RWPE1 (cell line): Measurements from ENCODE around the gene DNAI1.
A peak's percentile ranks its signal among the peaks of the same experiment; 100 is the strongest.

Source experiments
- CTCF ChIA-PET: fragments of 350-600 bp; sonication (Branson Sonifier 250); formaldehyde crosslinking; extraction: SDS; loops from one replicate; lab custom pipeline; 2021; lab: Yijun Ruan, JAX
- POLR2A ChIA-PET: fragments of 400-600 bp; formaldehyde crosslinking; extraction: SDS; loops from one replicate; lab custom pipeline; 2020; ENCODE audit warnings: antibody characterized with exemption; ENCODE audit not compliant: low non-redundant PET; lab: Yijun Ruan, JAX
- DNase-seq: peaks from one replicate; pipeline ENCODE4 v3.0.0; 2012; ENCODE audit warnings: low spot score
- H3K27ac ChIP-seq: fragments of 450-650 bp; 2 replicates; pipeline ENCODE4 v1.5.1; 2017
- TF ChIP-seq, protein P1 (sequence below): fragments of 450-650 bp; conservative IDR thresholded peaks from 2 replicates; pipeline ENCODE4 v1.5.1; 2017; ENCODE audit warnings: low read depth, mild to moderate bottlenecking

Gene DNAI1

DNA sequence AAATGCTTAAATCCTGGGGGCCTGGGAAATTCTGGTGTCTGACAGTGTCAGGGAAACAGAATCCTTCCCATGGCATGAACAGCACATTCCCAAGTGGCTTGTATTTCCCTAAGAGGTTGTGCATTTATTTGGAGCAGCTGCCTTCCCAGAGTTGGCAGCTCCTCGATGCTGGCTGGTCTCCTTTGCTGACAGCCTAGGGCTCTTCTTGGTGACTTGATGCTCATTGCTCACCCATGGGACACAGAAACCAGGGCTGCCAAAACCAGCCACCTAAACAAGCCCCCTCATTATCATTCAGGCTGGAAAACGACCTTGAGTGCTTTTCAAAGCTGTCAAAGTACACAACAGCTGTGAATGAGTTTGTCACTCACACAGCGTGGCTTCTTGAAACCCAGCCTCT lies 39.9 kb downstream of the DNAI1 start:
- CTCF ChIA-PET, result interaction anchor here (0.5 to 2.1 kb wide), 2 partner anchors 67 to 95 kb away, joined by 3 to 5 read pairs; no protein-coding TSS in a partner anchor
- POLR2A ChIA-PET, result no interaction called here
- TF ChIP-seq, protein P1, sequence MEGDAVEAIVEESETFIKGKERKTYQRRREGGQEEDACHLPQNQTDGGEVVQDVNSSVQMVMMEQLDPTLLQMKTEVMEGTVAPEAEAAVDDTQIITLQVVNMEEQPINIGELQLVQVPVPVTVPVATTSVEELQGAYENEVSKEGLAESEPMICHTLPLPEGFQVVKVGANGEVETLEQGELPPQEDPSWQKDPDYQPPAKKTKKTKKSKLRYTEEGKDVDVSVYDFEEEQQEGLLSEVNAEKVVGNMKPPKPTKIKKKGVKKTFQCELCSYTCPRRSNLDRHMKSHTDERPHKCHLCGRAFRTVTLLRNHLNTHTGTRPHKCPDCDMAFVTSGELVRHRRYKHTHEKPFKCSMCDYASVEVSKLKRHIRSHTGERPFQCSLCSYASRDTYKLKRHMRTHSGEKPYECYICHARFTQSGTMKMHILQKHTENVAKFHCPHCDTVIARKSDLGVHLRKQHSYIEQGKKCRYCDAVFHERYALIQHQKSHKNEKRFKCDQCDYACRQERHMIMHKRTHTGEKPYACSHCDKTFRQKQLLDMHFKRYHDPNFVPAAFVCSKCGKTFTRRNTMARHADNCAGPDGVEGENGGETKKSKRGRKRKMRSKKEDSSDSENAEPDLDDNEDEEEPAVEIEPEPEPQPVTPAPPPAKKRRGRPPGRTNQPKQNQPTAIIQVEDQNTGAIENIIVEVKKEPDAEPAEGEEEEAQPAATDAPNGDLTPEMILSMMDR, result no peak
- no peak overlapping the region for H3K27ac ChIP-seq
- no peak for DNase-seq

DNA sequence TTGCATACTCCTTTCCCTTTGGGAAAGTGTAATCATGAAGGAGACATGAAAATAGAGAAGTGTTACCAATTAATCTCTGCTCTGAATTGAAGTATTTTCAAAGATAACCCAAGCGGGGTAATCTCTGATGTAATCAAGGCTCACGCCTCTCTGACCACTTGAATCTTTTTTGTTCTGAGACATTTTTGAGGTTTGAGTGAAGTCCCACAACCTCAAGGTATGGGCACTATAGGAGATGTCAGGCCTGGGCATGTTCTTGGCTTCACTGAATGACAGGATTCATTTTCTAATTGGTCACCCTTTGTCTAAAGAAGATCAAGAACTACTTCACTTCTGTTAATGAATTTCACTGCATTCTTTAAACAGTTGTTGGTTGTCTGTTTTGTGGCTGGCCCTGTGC lies 40.5 kb downstream of the DNAI1 start:
- TF ChIP-seq, protein P1, result no peak
- H3K27ac ChIP-seq, result no peak overlapping the region
- peak; percentile 28 for DNase-seq
- ChIA-PET CTCF (interaction anchor here (0.5 to 2.1 kb wide), 2 partner anchors 68 to 95 kb away, joined by 3 to 5 read pairs; no protein-coding TSS in a partner anchor), POLR2A (no interaction called here)

DNA sequence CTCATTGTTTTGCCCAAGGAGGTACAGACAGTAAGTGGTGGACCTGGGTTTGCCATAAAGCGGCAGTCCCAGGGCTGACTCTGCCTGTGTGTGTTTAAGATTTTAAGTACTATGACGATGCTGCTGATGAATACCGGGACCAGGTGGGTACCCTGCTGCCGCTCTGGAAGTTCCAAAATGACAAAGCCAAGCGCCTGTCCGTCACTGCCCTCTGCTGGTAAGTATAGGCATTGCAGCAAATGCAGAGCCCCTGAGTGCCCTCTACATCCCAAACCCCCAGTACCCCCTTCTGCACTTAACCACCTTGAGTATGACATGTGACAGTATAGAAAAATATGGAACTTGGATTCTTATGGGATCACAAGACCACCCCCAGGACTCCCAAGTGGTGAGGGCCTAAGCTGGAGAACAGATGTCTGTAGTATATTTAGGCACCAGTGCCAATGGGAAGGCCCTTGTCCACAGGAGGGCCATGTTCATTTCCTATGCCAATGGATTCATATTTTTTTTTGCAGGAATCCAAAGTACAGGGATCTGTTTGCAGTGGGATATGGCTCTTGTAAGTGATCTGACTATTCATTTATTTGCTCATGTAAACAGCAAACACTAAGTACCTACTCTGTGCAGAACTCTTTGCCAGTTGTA lies 42.1 kb downstream of the DNAI1 start:
- H3K27ac ChIP-seq, result no peak overlapping the region
- DNase-seq, result peak; percentile 78
- POLR2A ChIA-PET, result no interaction called here
- TF ChIP-seq, protein P1, result peak; percentile 100
- CTCF ChIA-PET, result interaction anchor here (0.5 to 1.7 kb wide), 11 partner anchors 10 to 342 kb away, joined by 3 to 11 read pairs (median 4); no protein-coding TSS in a partner anchor

DNA sequence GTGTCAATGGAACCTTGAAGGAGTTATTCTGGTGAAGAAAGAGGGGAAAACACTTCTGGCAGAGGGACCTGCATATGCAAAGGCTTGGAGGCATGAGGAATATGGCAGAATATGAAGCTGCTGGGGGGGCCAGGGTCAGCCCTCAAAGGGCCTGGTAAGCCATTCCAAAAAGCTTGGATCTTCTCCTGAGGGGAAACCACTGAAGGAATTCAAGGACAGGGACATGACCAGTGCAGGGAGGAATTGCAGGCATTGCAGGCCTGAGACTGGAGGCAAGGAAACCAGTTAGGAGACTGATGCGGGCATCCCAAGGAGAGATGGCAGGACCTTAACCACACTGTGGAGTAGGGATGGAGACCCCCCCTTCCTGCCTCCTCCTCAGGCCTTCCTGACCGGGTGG lies 42.8 kb downstream of the DNAI1 start:
- ChIA-PET CTCF (interaction anchor here (0.5 to 1.7 kb wide), 8 partner anchors 9 to 343 kb away, joined by 3 to 11 read pairs (median 4); no protein-coding TSS in a partner anchor), POLR2A (no interaction called here)

DNA sequence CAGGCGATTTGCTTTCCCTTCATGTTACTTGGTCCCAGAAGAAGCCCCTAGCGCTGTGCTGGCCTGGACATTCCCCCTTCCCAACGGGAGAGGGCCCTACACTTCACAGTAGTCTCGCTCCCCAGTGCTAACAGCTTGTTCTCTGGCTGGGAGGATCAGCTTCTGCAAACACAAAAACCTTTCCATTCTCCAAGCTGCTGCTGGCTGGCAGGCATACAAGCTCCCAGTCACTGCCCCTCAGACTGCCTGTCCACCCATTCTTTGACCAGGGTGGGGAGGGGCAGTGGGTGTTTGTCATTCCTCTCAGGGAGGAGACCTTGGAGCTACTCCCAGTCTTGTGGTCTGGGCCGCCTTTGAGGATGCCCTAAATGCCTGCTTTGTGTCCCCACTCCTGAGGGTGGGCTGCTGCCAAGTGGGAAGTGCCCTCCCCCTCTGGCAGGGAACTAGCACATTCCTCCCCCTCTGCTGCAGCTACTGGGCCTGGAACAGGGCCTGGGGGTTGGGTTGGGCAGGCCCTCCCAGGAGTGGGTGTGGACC lies 43.4 kb downstream of the DNAI1 start:
- DNase-seq, result no peak
- TF ChIP-seq, protein P1, result no peak; the same call in 1 of the 2 replicates
- peak overlapping the region; percentile 19 for H3K27ac ChIP-seq
- POLR2A ChIA-PET, result no interaction called here
- CTCF ChIA-PET, result interaction anchor here (0.6 to 1.7 kb wide), 7 partner anchors 12 to 1376 kb away, joined by 3 to 11 read pairs (median 4); no protein-coding TSS in a partner anchor

More for the DNA sequence above, 42.8 kb downstream of the DNAI1 start:
- no peak for DNase-seq
- H3K27ac ChIP-seq, result peak overlapping the region; percentile 19
- TF ChIP-seq, protein P1, result no peak

DNA sequence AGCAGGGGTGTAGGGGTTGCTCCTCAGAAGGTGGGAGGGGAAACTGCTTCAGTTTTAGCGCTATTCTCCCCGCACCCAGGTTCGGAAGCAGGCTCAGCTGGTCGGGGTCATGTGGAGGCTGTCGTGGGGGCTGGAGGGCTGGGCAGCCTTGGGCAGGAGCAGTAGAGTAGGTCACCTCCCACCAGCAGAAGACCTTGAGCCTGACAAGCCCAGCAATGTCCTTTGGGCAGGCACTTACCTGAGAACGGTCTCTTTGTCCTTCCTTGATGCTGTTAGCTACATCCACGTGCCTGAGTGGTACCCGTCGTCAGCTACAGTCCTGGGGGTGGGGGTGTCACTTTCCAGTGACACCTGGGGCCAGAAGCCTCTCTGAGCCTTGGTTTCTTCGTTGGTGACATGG lies 43.9 kb downstream of the DNAI1 start:
- DNase-seq, result no peak
- H3K27ac ChIP-seq, result peak overlapping the region; percentile 19; the same call in 1 of the 2 replicates
- POLR2A ChIA-PET, result no interaction called here
- TF ChIP-seq, protein P1, result no peak
- CTCF ChIA-PET, result interaction anchor here (0.6 to 1.8 kb wide), 5 partner anchors 45 to 1376 kb away, joined by 3 to 11 read pairs (median 4); no protein-coding TSS in a partner anchor
